ENCODE data around the gene CAMK2G. TPM values are rescaled to one million over a fixed set of nuclear protein-coding genes. Genes with fewer than 3 reads are reported as not detected.

CAMK2G gene
- total RNA-seq, 4 donors from 2014 or later: 10.6 to 35.8 (median 15.6) TPM

DNA sequence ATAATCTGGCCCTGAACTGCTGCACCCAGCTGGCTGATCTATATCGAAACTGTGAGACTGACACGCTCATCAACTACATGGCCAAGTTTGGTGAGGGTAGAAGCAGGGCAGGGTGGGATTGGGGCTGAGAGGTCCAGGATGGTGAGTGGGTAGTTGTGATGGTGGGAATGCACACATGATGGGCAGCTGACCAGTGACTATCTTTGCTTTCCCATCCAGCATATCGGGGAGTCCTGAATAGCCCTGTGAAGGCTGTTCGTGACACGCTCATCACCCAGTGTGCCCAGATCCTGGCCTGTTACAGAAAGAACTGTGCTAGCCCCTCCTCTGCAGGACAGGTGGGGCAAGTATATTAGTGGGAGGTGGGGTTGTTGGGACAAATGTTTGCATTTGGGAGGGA, 105.0 kb downstream of the CAMK2G start:
- no peak for ATAC-seq (ENCODE audit: low FRiP score)
- DNase-seq (ENCODE audit: low spot score): no peak
- TF ChIP-seq, protein P1, sequence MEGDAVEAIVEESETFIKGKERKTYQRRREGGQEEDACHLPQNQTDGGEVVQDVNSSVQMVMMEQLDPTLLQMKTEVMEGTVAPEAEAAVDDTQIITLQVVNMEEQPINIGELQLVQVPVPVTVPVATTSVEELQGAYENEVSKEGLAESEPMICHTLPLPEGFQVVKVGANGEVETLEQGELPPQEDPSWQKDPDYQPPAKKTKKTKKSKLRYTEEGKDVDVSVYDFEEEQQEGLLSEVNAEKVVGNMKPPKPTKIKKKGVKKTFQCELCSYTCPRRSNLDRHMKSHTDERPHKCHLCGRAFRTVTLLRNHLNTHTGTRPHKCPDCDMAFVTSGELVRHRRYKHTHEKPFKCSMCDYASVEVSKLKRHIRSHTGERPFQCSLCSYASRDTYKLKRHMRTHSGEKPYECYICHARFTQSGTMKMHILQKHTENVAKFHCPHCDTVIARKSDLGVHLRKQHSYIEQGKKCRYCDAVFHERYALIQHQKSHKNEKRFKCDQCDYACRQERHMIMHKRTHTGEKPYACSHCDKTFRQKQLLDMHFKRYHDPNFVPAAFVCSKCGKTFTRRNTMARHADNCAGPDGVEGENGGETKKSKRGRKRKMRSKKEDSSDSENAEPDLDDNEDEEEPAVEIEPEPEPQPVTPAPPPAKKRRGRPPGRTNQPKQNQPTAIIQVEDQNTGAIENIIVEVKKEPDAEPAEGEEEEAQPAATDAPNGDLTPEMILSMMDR (IDR thresholded peaks at IDR 0.05): no peak

DNA sequence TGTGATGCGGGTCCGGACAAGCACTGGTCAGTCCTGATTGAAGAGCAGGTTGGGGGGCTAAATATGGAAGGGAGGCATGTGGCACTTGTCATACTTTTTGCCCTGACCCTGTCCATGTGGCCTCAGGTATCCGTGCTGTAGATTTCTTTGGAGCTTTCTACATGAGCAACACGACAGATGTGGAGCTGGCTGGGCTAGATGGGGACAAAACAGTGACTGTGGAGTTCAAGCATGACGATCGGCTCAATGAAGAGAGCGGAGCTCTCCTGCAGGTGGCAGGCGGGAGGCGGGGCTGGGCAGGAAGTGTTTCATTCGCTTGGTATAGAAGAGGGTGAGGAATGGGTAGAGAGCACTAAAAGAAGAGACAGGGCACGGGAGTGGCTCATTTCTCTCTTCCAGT, 105.5 kb downstream of the CAMK2G start:
- TF ChIP-seq, protein P1 (IDR thresholded peaks at IDR 0.05): no peak
- DNase-seq (ENCODE audit: low spot score) (no peak), ATAC-seq (ENCODE audit: low FRiP score) (no peak)

DNA sequence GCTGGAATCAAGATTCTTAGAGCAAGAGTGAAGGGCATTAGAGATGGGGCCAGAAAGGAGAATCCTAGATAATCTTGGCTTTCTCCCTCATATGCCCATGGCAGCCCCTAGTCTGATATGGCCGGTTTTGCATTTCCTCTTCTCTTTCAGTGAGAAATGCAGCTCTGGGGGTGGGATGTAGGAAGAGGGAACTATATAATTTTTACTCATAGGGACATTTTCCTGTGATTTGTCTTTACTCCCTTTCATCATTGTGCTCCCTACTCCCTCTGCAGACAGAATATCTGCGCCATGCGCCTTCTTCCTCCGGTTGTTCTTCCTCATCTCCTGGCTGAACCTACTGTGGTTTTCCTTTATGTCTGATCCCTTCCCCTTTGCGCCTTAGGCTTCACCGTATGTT, 109.3 kb downstream of the CAMK2G start:
- no peak for ATAC-seq (ENCODE audit: low FRiP score)
- TF ChIP-seq, protein P1 (IDR thresholded peaks at IDR 0.05): no peak
- no peak for DNase-seq (ENCODE audit: low spot score)

DNA sequence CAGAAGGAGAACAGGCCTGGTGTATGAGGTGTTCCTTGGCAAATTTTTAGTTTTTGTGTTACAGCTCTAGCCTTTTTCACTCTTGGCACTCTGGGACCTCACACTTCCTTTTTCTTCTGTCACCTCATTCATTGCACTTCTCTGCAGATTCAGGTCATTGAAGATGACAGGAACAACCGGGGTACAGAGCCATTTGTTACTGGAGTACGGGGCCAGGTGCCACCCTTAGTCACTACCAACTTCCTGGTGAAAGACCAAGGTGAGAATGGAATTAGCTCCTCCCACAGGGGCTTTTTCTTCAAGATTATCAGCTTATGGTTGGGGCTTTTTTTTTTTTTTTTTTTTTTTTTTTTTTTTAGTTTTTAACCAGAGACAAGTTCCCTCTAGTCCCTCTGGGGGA, 111.0 kb downstream of the CAMK2G start:
- DNase-seq (ENCODE audit: low spot score) (no peak), ATAC-seq (ENCODE audit: low FRiP score) (no peak)
- TF ChIP-seq, protein P1 (IDR thresholded peaks at IDR 0.05): no peak

DNA sequence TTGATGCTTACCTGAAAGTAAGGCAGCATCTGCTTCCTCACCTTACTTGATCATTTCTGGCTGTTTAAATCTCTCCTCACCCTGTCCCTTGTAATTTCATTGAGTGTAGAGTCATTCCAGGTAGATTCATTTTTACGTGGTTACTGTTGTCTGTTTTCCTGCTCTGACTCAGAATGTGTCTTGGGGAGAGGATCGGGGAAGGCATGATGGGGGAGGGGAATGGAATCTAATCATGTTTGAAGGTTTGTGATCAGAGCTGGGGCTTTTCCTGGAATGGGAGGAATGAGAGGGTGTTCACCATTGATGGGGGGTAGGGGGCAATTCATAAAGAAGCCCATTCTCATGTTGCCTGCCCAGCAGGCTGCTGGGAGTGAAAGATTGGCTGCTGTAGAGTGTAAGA, 111.4 kb downstream of the CAMK2G start:
- TF ChIP-seq, protein P1 (IDR thresholded peaks at IDR 0.05): no peak
- ATAC-seq (ENCODE audit: low FRiP score): no peak
- no peak for DNase-seq (ENCODE audit: low spot score)

Small RNAs within 50 kb of the gene (small RNA-seq; reads per million reads assigned to genes)
- not detected for gene AC022400.9
- gene ZSWIM8-AS1: not detected

Other genes starting within 250 kb of the CAMK2G start
- 1 to 10 TPM in 2 of 4 donors, under 1 TPM in 1, not detected in 1; 0.82 to 1.9 (median 1.6) TPM for gene MYOZ1, start 233.1 kb downstream of the CAMK2G start, total RNA-seq
- gene SYNPO2L, start 218.5 kb downstream of the CAMK2G start, total RNA-seq: under 1 TPM in 1 of 4 donors, not detected in 3; 0.13 TPM
- 1 to 10 TPM; 4.3 to 8.8 (median 5.4) TPM for gene AGAP5, start 176.4 kb downstream of the CAMK2G start, total RNA-seq
- 10 to 100 TPM; 45.1 to 53.7 (median 47.5) TPM for gene SEC24C, start 130.2 kb downstream of the CAMK2G start, total RNA-seq
- gene CHCHD1, start 92.5 kb downstream of the CAMK2G start, total RNA-seq: 10 to 100 TPM; 20.5 to 29.1 (median 25.0) TPM
- 100 to 1,000 TPM in 1 of 4 donors, 10 to 100 TPM in 3; 63.2 to 128 (median 79.3) TPM for gene ZSWIM8, start 88.9 kb downstream of the CAMK2G start, total RNA-seq
- gene NDST2, start 63.0 kb downstream of the CAMK2G start, total RNA-seq: 10 to 100 TPM; 21.4 to 66.2 (median 35.7) TPM
- gene PLAU, start 36.6 kb upstream of the CAMK2G start, total RNA-seq: 10 to 100 TPM in 3 of 4 donors, 1 to 10 TPM in 1; 7.3 to 75.2 (median 31.9) TPM
- 100 to 1,000 TPM in 1 of 4 donors, 10 to 100 TPM in 3; 69.1 to 109 (median 90.1) TPM for gene VCL, start 123.6 kb upstream of the CAMK2G start, total RNA-seq

Measured in omental fat pad (tissue), 4 donors.